Adipocyte (in vitro differentiated cells): ENCODE data around the gene GNG7.
"Not testable (repeated sequence)": the region's sequence is repeated elsewhere in the genome, so short reads cannot be mapped to it uniquely, and the experiment has no call there.

Experiments
- DNase-seq: peaks from one replicate; pipeline ENCODE4 v3.0.0-alpha.2; 2015; ENCODE audit warnings: low read depth
- H3K27me3 ChIP-seq: replicated peaks from 2 replicates; pipeline ENCODE4 v1.7.0; 2013; ENCODE audit warnings: mild to moderate bottlenecking, low read length, moderate library complexity; ENCODE audit not compliant: control insufficient read depth, insufficient read depth
- H3K36me3 ChIP-seq: 2 replicates; pipeline ENCODE4 v1.7.0; 2013; ENCODE audit warnings: low read length, mild to moderate bottlenecking, moderate library complexity; ENCODE audit not compliant: control insufficient read depth, insufficient read depth, severe bottlenecking
- H3K4me1 ChIP-seq: 2 replicates; pipeline ENCODE4 v1.7.0; 2013; ENCODE audit warnings: mild to moderate bottlenecking, low read length, moderate library complexity; ENCODE audit not compliant: control insufficient read depth, insufficient read depth
- H3K4me3 ChIP-seq: 2 replicates; pipeline ENCODE4 v1.7.0; 2013; ENCODE audit warnings: mild to moderate bottlenecking, low read length, moderate library complexity
- H3K9ac ChIP-seq: 2 replicates; pipeline ENCODE4 v1.7.0; 2013; ENCODE audit warnings: mild to moderate bottlenecking, low read length, moderate library complexity
- H3K9me3 ChIP-seq: 2 replicates; pipeline ENCODE4 v1.7.0; 2013; ENCODE audit warnings: mild to moderate bottlenecking, low read length, moderate library complexity; ENCODE audit not compliant: control insufficient read depth

The GNG7 gene

DNA sequence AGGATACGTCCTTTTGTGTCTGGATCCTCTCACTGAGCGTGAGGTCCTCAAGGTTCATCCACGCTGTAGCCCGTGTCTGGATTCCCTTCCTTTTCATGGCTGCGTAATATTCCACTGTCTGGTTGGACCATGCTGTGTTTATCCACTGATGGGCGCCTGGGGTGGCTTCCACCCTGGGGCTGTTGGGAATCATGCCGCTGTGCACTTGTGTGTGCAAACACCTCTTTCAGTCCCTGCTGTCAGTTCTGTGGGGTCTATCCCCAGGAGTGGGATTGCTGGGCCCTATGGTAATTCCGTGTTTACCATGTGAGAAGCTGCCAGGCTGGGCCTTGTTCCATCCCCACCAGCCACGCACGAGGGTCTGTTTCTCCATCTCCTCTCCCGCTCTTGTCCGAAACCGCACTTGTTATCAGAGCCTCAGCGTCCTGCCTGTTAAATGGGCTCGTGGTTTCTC is 128.0 kb downstream of the GNG7 start:
- H3K27me3 ChIP-seq = no peaks in the 10 kb centered on the region
- H3K9me3 ChIP-seq = no peaks in the 10 kb centered on the region
- H3K36me3 ChIP-seq = no peaks in the 10 kb centered on the region
- no peak overlapping the region for H3K4me3 ChIP-seq
- no peak for DNase-seq
- H3K4me1 ChIP-seq = peaks cover 38% of the 10 kb centered on the region
- no peak overlapping the region for H3K9ac ChIP-seq

DNA sequence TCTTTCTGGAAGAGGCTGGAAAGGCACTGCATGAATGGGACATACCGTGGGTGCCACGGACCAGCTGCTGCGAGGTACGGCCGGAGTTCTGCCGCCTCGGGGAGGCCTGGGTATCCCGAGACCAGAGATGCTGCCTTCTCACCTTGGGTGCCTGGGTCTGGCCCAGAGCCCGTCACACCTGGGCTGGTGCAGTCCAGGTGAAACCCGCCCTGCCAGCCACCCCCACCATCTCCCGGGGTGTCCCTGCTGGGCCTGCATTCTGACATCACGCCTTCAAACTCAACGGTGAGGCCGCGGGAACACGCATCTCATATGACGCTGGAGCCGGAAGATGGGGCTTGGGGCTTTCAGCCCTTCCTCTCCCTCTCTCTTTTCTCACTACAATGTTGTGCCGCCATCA is 128.6 kb downstream of the GNG7 start:
- Histone ChIP-seq H3K9me3 (no peaks in the 10 kb centered on the region), H3K4me3 (no peak overlapping the region), H3K36me3 (no peaks in the 10 kb centered on the region), H3K9ac (no peak overlapping the region), H3K4me1 (peaks cover 34% of the 10 kb centered on the region), H3K27me3 (no peaks in the 10 kb centered on the region)
- no peak for DNase-seq

DNA sequence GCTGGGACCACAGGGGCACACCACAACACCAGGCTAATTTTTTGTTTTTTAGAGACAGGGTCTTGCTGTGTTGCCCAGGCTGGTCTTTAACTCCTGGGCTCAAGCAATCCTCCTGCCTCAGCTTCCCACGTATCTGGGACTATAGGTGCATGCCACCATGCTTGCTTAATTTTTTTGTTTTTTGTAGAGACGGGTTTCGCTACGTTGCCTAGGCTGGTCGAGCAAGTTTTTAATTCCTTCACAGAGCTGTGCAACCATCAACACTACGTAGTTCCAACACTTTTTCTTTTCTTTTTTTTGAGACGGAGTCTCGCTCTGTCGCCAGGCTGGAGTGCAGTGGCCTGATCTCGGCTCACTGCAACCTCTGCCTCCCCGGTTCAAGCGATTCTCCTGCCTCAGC is 130.3 kb downstream of the GNG7 start:
- not testable (repeated sequence) for H3K36me3 ChIP-seq, H3K9ac ChIP-seq, H3K9me3 ChIP-seq, H3K27me3 ChIP-seq, H3K4me3 ChIP-seq, DNase-seq
- peaks cover 18% of the 10 kb centered on the region for H3K4me1 ChIP-seq

DNA sequence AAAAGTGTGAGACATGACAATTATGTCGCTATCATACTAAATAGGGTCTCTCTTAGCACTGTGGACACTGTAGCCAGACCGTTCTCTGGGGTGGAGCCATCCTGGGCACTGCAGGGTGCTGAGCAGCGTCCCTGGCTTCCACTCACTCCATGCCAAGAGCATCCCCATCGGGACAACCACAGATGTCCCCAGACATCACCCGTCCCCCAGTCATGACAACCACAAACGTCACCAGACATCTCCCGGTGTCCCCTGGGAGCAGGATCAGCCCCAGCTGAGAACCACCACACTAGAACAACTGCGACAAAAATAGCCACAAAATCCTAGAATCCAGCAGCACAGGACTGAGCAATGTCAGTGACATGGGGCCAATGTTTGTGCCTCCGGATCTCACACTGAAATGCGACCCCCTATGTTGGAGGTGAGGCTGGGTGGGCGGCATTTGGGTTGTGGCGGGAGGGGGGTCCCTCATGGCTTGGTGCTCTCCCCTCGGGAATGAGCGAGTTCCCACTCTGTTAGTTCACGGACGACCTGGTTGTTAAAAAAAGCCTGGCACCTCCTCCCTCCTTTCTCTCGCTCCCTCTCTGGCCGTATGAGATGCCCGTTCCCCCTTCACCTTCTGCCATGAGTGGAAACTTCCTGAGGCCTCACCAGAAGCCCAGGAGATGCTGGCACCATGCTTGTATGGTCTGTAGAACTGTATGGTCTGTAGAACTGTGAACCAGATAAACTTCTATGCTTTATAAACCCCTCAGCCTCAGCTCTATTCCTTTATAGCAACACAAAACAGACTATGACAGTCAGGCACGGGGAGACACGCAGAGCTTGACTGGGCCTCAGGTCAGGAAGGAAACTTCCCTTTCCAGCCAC is 132.7 kb downstream of the GNG7 start:
- H3K36me3 ChIP-seq = no peaks in the 10 kb centered on the region
- no peaks in the 10 kb centered on the region for H3K9me3 ChIP-seq
- no peak overlapping the region for H3K9ac ChIP-seq
- no peak for DNase-seq
- peaks cover 1% of the 10 kb centered on the region for H3K27me3 ChIP-seq
- peaks cover 3% of the 10 kb centered on the region for H3K4me1 ChIP-seq
- H3K4me3 ChIP-seq = no peak overlapping the region

DNA sequence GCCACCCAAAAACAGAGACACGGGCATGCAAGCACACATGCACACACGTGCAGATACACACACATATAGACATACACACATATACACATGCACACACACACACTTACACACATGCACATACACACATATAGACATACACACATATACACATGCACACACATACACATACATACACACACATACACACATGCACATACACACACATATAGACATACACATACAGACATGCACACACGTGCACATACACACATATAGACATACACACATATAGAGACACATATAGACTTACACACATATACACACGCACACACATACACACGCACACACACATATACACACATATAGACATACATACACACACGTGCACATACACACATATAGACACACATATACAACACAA is 134.5 kb downstream of the GNG7 start:
- Histone ChIP-seq H3K9ac (no peak overlapping the region), H3K4me3 (no peak overlapping the region), H3K36me3 (no peaks in the 10 kb centered on the region), H3K9me3 (no peaks in the 10 kb centered on the region), H3K27me3 (peaks cover 3% of the 10 kb centered on the region), H3K4me1 (peaks cover 3% of the 10 kb centered on the region)
- DNase-seq = no peak

DNA sequence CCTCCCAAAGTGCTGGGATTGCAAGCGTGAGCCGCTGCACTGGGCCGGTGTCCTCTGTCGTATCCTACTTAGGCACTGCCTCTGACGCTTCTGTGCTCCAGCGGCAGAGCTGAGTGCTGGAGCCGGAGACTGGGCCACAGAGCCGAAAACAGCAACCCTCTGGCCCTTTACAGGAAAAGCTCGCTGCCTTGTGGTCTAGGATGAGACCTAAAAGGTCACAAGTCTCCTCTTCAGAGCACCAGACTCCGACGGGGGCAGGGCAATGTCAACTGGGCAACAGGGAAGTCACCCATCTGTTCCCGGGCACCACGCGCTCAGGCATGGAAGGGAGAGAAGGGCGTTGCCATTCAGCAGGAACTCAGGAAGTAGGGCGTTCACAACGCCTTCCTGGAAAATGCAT is 134.9 kb downstream of the GNG7 start:
- H3K9me3 ChIP-seq = no peaks in the 10 kb centered on the region
- H3K9ac ChIP-seq = no peak overlapping the region
- H3K4me3 ChIP-seq = no peak overlapping the region
- no peak for DNase-seq
- H3K36me3 ChIP-seq = no peaks in the 10 kb centered on the region
- peaks cover 3% of the 10 kb centered on the region for H3K4me1 ChIP-seq
- H3K27me3 ChIP-seq = peaks cover 5% of the 10 kb centered on the region

DNA sequence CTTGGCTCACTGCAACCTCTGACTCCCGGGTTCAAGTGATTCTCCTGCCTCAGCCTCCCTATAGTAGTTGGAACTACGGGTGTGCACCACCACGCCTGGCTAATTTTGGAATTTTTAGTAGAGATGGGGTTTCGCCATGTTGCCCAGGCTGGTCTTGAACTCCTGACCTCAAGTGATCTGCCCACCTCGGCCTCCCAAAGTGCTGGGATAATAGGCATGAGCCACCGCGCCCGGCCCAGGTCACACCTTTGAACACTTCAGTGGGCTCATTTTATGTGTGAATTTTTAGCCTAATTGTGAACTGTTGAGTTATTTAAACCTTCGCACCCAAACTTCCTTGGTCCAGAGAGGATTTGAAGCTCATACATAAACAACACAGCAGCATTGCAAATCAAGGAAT is 138.9 kb downstream of the GNG7 start:
- DNase-seq, H3K4me1 ChIP-seq: not testable (repeated sequence)

DNA sequence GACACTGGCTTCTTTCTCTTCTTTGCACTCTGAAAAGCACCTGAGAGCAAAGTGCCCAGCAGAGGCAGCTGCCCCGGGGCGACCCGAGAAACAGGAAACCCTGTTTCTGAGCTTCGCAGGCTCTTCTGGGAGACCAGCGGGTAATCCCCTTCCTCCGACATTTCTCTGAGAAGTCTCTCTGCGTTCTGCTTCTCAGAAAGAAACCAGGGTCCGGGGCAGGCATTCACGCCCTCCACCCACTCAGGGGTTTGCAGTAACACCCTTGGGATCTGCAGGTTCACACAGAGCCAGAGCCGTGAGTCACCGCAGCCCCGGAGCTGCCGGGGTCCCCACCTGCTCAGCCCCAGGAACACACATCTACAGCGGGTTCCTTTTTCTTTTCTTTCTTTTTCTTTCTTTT is 140.6 kb downstream of the GNG7 start:
- Histone ChIP-seq H3K4me3 (no peak overlapping the region), H3K9me3 (no peaks in the 10 kb centered on the region), H3K9ac (no peak overlapping the region), H3K36me3 (no peaks in the 10 kb centered on the region), H3K27me3 (peaks cover 12% of the 10 kb centered on the region), H3K4me1 (peaks cover 3% of the 10 kb centered on the region)
- DNase-seq = no peak

More for the DNA sequence above, 138.9 kb downstream of the GNG7 start:
- peaks cover 12% of the 10 kb centered on the region for H3K27me3 ChIP-seq
- H3K4me3 ChIP-seq, H3K9ac ChIP-seq, H3K36me3 ChIP-seq, H3K9me3 ChIP-seq: not testable (repeated sequence)

DNA sequence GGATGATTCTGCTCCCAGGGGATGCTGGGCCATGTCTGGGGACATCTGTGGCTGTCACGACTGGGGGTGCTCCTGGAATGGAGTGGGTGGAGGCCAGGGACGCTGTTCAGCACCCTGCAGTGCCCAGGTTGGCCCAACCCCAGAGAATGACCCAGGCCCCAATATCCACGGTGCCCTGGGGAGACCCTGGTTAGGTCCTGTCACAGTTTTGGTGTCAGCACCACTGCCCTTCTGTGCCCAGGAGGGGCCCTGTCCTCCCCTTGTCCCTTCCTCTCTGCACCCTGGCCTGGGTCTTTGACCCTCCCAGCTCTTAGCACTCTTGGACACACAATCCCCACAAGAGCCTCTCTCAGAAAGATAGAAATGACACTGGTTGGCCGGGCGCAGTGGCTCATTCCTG is 141.3 kb downstream of the GNG7 start:
- H3K4me3 ChIP-seq = no peak overlapping the region
- no peaks in the 10 kb centered on the region for H3K36me3 ChIP-seq
- H3K4me1 ChIP-seq = no peaks in the 10 kb centered on the region
- H3K9ac ChIP-seq = no peak overlapping the region
- peaks cover 12% of the 10 kb centered on the region for H3K27me3 ChIP-seq
- DNase-seq = no peak
- no peaks in the 10 kb centered on the region for H3K9me3 ChIP-seq

DNA sequence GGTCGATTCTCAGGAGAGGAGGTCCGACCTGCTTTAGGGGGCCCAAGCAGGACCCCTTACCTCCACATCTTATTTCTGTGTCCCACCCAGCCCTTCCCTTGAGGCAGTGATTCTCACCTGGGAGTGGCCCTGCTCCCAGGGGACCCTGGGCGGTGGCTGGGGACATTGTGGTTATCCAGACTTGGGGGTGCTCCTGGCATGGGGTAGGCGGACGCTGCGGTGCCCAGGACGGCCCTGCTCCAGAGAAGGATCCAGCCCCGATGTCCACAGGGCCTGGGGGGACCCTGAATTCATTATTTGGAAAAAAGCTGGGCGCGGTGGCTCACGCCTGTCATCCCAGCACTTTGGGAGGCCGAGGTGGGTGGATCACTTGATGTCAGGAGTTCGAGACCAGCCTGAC is 142.1 kb downstream of the GNG7 start:
- Histone ChIP-seq H3K9ac (no peak overlapping the region), H3K4me1 (no peaks in the 10 kb centered on the region), H3K4me3 (no peak overlapping the region), H3K36me3 (no peaks in the 10 kb centered on the region), H3K9me3 (no peaks in the 10 kb centered on the region), H3K27me3 (peaks cover 12% of the 10 kb centered on the region)
- no peak for DNase-seq

DNA sequence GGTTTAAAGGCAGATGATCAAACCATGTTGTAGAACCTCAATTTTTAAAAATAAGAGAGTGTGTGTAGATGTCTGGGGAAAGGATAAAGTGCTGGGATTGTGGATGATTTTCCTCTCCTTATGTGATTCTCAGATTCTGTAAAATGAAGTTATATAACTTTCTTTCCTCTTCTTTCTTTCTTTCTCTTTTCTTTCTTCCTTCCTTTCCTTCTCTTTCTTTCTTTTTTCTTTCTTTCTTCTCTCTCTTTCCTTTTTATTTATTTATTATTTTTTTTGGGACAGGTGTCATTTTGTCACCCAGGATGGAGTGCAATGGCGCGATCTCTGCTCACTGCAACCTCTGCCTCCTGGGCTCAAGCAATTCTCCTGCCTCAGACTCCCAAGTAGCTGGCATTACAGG is 144.0 kb downstream of the GNG7 start:
- Histone ChIP-seq H3K9me3 (no peaks in the 10 kb centered on the region), H3K4me3 (no peak overlapping the region), H3K9ac (no peak overlapping the region), H3K27me3 (peaks cover 9% of the 10 kb centered on the region), H3K36me3 (no peaks in the 10 kb centered on the region), H3K4me1 (peaks cover 6% of the 10 kb centered on the region)
- DNase-seq = no peak

DNA sequence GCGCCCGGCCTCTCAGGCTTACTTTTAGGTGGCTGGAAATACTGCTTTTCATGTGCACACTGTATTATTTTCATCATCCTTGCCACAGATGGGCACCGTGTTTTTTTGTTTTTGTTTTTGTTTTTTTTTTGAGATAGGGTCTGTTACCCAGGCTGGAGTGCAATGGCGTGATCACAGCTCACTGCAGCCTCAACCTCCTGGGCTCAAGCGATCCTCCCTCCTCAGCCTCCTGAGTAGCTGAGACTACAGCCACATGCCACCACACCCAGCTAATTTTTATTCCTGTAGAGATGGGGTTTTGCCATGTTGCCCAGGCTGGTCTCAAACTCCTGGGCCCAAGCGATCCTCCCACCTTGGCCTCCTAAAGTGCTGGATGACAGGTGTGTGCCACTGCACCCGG is 144.4 kb downstream of the GNG7 start:
- not testable (repeated sequence) for H3K27me3 ChIP-seq, H3K9me3 ChIP-seq, H3K9ac ChIP-seq, DNase-seq, H3K4me3 ChIP-seq, H3K36me3 ChIP-seq, H3K4me1 ChIP-seq
